H9 (cell line): ENCODE results near the gene CD2AP. TPM values are rescaled to one million over a fixed set of nuclear protein-coding genes. Genes with fewer than 3 reads are reported as not detected.

Experiments used
- DNase-seq: peaks from one replicate; pipeline ENCODE4 v3.0.0-alpha.2; 2017
- H2AFZ ChIP-seq: one replicate; pipeline ENCODE4 v1.6.1; 2013; ENCODE audit warnings: mild to moderate bottlenecking, low read length, control low read depth, moderate library complexity
- H2AK5ac ChIP-seq: 2 replicates; pipeline ENCODE4 v1.6.1; 2013; ENCODE audit warnings: low read length, control low read depth, mixed read lengths; ENCODE audit not compliant: insufficient read length
- H2BK120ac ChIP-seq: one replicate; pipeline ENCODE4 v1.6.1; 2013; ENCODE audit warnings: low read depth, mild to moderate bottlenecking, low read length, control low read depth, inconsistent platforms; ENCODE audit not compliant: poor library complexity, severe bottlenecking
- H2BK12ac ChIP-seq: 2 replicates; pipeline ENCODE4 v1.6.1; 2013; ENCODE audit warnings: low read length, control low read depth, mixed read lengths, low read depth; ENCODE audit not compliant: insufficient read length
- H2BK15ac ChIP-seq: 2 replicates; pipeline ENCODE4 v1.6.1; 2013; ENCODE audit warnings: low read depth, low read length, control low read depth
- H2BK20ac ChIP-seq: one replicate; pipeline ENCODE4 v1.6.1; 2013; ENCODE audit warnings: low read depth, mild to moderate bottlenecking, low read length, control low read depth, inconsistent platforms; ENCODE audit not compliant: poor library complexity, severe bottlenecking
- H2BK5ac ChIP-seq: 2 replicates; pipeline ENCODE4 v1.6.1; 2013; ENCODE audit warnings: low read length, control low read depth, mixed read lengths; ENCODE audit not compliant: insufficient read length
- H3K14ac ChIP-seq: 2 replicates; pipeline ENCODE4 v1.6.1; 2013; ENCODE audit warnings: low read length, control low read depth; ENCODE audit not compliant: insufficient read depth
- H3K18ac ChIP-seq: 2 replicates; pipeline ENCODE4 v1.6.1; 2013; ENCODE audit warnings: low read depth, mild to moderate bottlenecking, mixed read lengths, low read length, control low read depth; ENCODE audit not compliant: insufficient read length
- H3K23ac ChIP-seq: 2 replicates; pipeline ENCODE4 v1.6.1; 2013; ENCODE audit warnings: low read length, control low read depth, mixed read lengths, low read depth; ENCODE audit not compliant: insufficient read length
- H3K23me2 ChIP-seq: 2 replicates; pipeline ENCODE4 v1.6.1; 2013; ENCODE audit warnings: low read depth, mild to moderate bottlenecking, mixed read lengths, low read length, control low read depth; ENCODE audit not compliant: insufficient read length, poor library complexity, severe bottlenecking
- H3K27ac ChIP-seq: 2 replicates; pipeline ENCODE4 v1.5.1; 2013; ENCODE audit warnings: low read length, control low read depth, mixed read lengths, low read depth; ENCODE audit not compliant: insufficient read length
- H3K27me3 ChIP-seq: 2 replicates; pipeline ENCODE4 v1.6.1; 2013; ENCODE audit warnings: low read length, control low read depth, inconsistent platforms; ENCODE audit not compliant: insufficient read depth
- H3K4ac ChIP-seq: 2 replicates; pipeline ENCODE4 v1.6.1; 2013; ENCODE audit warnings: low read depth, mild to moderate bottlenecking, control low read depth, inconsistent platforms, low read length, moderate library complexity
- H3K4me1 ChIP-seq: 2 replicates; pipeline ENCODE4 v1.6.1; 2013; ENCODE audit warnings: low read length, control low read depth, inconsistent platforms; ENCODE audit not compliant: insufficient read depth
- H3K4me2 ChIP-seq: 2 replicates; pipeline ENCODE4 v1.6.1; 2013; ENCODE audit warnings: low read length, control low read depth, mixed read lengths; ENCODE audit not compliant: insufficient read length, insufficient read depth
- H3K56ac ChIP-seq: 2 replicates; pipeline ENCODE4 v1.6.1; 2013; ENCODE audit warnings: low read depth, mild to moderate bottlenecking, mixed read lengths, low read length, control low read depth; ENCODE audit not compliant: insufficient read length
- H3K79me1 ChIP-seq: 2 replicates; pipeline ENCODE4 v1.6.1; 2013; ENCODE audit warnings: low read depth, mild to moderate bottlenecking, moderate library complexity, low read length, control low read depth, inconsistent platforms; ENCODE audit not compliant: insufficient read depth, poor library complexity, severe bottlenecking
- H3K79me2 ChIP-seq: 2 replicates; pipeline ENCODE4 v1.6.1; 2013; ENCODE audit warnings: low read length, control low read depth, inconsistent platforms; ENCODE audit not compliant: insufficient read depth
- H3K9ac ChIP-seq: 2 replicates; pipeline ENCODE4 v1.6.1; 2013; ENCODE audit warnings: low read length, control low read depth, mixed read lengths; ENCODE audit not compliant: insufficient read length; ENCODE audit errors: extremely low read depth
- H3K9me3 ChIP-seq: one replicate; pipeline ENCODE4 v1.6.1; 2013; ENCODE audit warnings: low read depth, low read length, inconsistent platforms; ENCODE audit not compliant: control insufficient read depth
- H3T11ph ChIP-seq: one replicate; pipeline ENCODE4 v1.6.1; 2013; ENCODE audit warnings: mild to moderate bottlenecking, low read length, control low read depth, inconsistent platforms
- H4K20me1 ChIP-seq: one replicate; pipeline ENCODE4 v1.6.1; 2013; ENCODE audit not compliant: control insufficient read depth, insufficient read length, insufficient read depth
- H4K5ac ChIP-seq: 2 replicates; pipeline ENCODE4 v1.6.1; 2013; ENCODE audit warnings: low read depth, mild to moderate bottlenecking, mixed read lengths, low read length, control low read depth; ENCODE audit not compliant: insufficient read length
- H4K8ac ChIP-seq: replicated peaks from 2 replicates; pipeline ENCODE4 v1.6.1; 2013; ENCODE audit warnings: low read length, control low read depth, mixed read lengths, low read depth; ENCODE audit not compliant: insufficient read length
- H4K91ac ChIP-seq: 2 replicates; pipeline ENCODE4 v1.6.1; 2013; ENCODE audit warnings: low read depth, mild to moderate bottlenecking, moderate library complexity, mixed read lengths, low read length, control low read depth; ENCODE audit not compliant: insufficient read length
- H3K27ac Mint-ChIP-seq, 3 experiments: 2 replicates in 2 of 3; 3 replicates in 1 of 3; pipeline ENCODE4 v1.8.0; 2020 to 2021; ENCODE audit warnings: mixed read lengths in 3 of 3, mild to moderate bottlenecking in 1 of 3, moderate library complexity in 1 of 3
- H3K27me3 Mint-ChIP-seq: 2 replicates; pipeline ENCODE4 v1.8.0; 2021; ENCODE audit warnings: low read depth, mild to moderate bottlenecking, moderate library complexity, mixed read lengths
- H3K36me3 Mint-ChIP-seq, 3 experiments: 2 replicates in 2 of 3; 3 replicates in 1 of 3; pipeline ENCODE4 v1.8.0; 2020 to 2021; ENCODE audit warnings: low read depth in 3 of 3, mixed read lengths in 3 of 3; ENCODE audit not compliant: insufficient read depth in 1 of 3
- H3K4me1 Mint-ChIP-seq, 2 experiments: 2 replicates each; pipeline ENCODE4 v1.8.0; 2020; ENCODE audit warnings: mixed read lengths in 2 of 2
- H3K4me3 Mint-ChIP-seq, 2 experiments: 2 replicates in 1 of 2; 3 replicates in 1 of 2; pipeline ENCODE4 v1.8.0; 2020 to 2021; ENCODE audit warnings: mild to moderate bottlenecking in 2 of 2, mixed read lengths in 2 of 2, moderate library complexity in 1 of 2
- H3K9me3 Mint-ChIP-seq, 2 experiments: 2 replicates in 1 of 2; 3 replicates in 1 of 2; pipeline ENCODE4 v1.8.0; 2020; ENCODE audit warnings: mild to moderate bottlenecking in 2 of 2, mixed read lengths in 2 of 2, moderate library complexity in 1 of 2
- WGBS: extraction: QIAGEN DNeasy Blood & Tissue Kit; methylation state at CpG from one replicate; pipeline ENCODE4 v1.1.7; 2013; ENCODE audit warnings: missing lambda C conversion rate, low lambda C conversion rate, mixed read lengths; ENCODE audit not compliant: insufficient read length; ENCODE audit errors: extremely low coverage; 5-methylcytosine and 5-hydroxymethylcytosine counted together
- total RNA-seq: library from RNA; stranded (reverse); gene quantifications from 2 replicates; pipeline ENCODE4 v1.2.1, GENCODE V29; 2021
- TF ChIP-seq, protein P1 (sequence below): fragments of 200-600 bp; sonication (generic); conservative IDR thresholded peaks from 3 replicates; pipeline ENCODE4 v1.8.0; 2021; ENCODE audit warnings: antibody characterized with exemption, mild to moderate bottlenecking

Gene CD2AP
- total RNA-seq, 1 experiment from 2014 or later, result 50.1 TPM

DNA sequence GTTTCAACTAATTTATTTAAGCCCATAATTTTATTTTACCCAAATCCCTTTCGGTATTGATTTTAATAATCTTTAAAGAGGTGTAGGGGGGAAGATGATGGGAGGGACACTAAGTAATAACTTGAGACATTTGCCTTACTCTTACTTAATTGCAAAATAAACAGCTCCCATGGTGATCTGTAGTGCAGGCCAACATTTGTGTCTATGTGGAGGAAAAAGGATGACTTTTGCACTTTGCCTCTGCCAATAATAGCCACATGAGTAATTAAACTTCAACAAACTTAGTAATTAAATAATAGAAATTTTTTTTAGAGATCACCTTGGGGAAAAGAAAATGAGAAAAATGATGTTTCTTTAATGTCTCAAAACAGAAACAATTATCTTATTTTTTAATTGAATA, 29.9 kb upstream of the CD2AP start:
- H3K4me1 ChIP-seq, result no peaks in the 10 kb centered on the region
- no peak overlapping the region for H3K27ac ChIP-seq
- no peak overlapping the region for H2BK15ac ChIP-seq
- H3K9me3 ChIP-seq, result no peaks in the 10 kb centered on the region
- no peak overlapping the region for H2BK20ac ChIP-seq
- peaks cover 0 to 5% of the 10 kb centered on the region in 2 experiments; a peak in 2 of 4 replicates for H3K4me1 Mint-ChIP-seq
- no peak overlapping the region for H2BK120ac ChIP-seq
- no peak overlapping the region for H2BK12ac ChIP-seq
- H4K20me1 ChIP-seq, result no peaks in the 10 kb centered on the region
- H3T11ph ChIP-seq, result no peak overlapping the region
- peaks cover 0 to 10% (median 2%) of the 10 kb centered on the region in 3 experiments; a peak in 2 of 7 replicates for H3K36me3 Mint-ChIP-seq
- no peak overlapping the region for H3K4me2 ChIP-seq
- H3K56ac ChIP-seq, result no peak overlapping the region
- no peak overlapping the region for H3K18ac ChIP-seq
- no peak overlapping the region for H3K14ac ChIP-seq
- no peak overlapping the region for H3K4ac ChIP-seq
- H3K27ac Mint-ChIP-seq, result no peak overlapping the region
- DNase-seq, result no peak
- no peak overlapping the region for H4K5ac ChIP-seq
- no peaks in the 10 kb centered on the region for H3K27me3 ChIP-seq
- H3K9ac ChIP-seq, result no peak overlapping the region
- H4K91ac ChIP-seq, result no peak overlapping the region
- no peak overlapping the region for H3K4me3 Mint-ChIP-seq
- H3K79me2 ChIP-seq, result no peaks in the 10 kb centered on the region
- WGBS, result no CpG with 5 or more reads among the region's 1 CpG
- H2AK5ac ChIP-seq, result no peak overlapping the region
- peaks cover 9 to 13% of the 10 kb centered on the region in 2 experiments; a peak in 3 of 5 replicates for H3K9me3 Mint-ChIP-seq
- TF ChIP-seq, protein P1, sequence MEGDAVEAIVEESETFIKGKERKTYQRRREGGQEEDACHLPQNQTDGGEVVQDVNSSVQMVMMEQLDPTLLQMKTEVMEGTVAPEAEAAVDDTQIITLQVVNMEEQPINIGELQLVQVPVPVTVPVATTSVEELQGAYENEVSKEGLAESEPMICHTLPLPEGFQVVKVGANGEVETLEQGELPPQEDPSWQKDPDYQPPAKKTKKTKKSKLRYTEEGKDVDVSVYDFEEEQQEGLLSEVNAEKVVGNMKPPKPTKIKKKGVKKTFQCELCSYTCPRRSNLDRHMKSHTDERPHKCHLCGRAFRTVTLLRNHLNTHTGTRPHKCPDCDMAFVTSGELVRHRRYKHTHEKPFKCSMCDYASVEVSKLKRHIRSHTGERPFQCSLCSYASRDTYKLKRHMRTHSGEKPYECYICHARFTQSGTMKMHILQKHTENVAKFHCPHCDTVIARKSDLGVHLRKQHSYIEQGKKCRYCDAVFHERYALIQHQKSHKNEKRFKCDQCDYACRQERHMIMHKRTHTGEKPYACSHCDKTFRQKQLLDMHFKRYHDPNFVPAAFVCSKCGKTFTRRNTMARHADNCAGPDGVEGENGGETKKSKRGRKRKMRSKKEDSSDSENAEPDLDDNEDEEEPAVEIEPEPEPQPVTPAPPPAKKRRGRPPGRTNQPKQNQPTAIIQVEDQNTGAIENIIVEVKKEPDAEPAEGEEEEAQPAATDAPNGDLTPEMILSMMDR, result no peak
- H2AFZ ChIP-seq, result no peak overlapping the region
- no peak overlapping the region for H2BK5ac ChIP-seq
- no peaks in the 10 kb centered on the region for H3K79me1 ChIP-seq
- no peaks in the 10 kb centered on the region for H3K27me3 Mint-ChIP-seq
- no peaks in the 10 kb centered on the region for H3K23me2 ChIP-seq
- H3K23ac ChIP-seq, result no peak overlapping the region
- no peak overlapping the region for H4K8ac ChIP-seq
